GM21786 (cell line): ENCODE measurements around the gene NDUFB6.
"Not testable (repeated sequence)": the region's sequence is repeated elsewhere in the genome, so short reads cannot be mapped to it uniquely, and the experiment has no call there.

Experiments
- ATAC-seq: cut with Tn5 transposase; IDR thresholded peaks from one replicate; pipeline ENCODE4 v1.9.1; 2021; ENCODE audit not compliant: unreplicated experiment

Gene NDUFB6

DNA sequence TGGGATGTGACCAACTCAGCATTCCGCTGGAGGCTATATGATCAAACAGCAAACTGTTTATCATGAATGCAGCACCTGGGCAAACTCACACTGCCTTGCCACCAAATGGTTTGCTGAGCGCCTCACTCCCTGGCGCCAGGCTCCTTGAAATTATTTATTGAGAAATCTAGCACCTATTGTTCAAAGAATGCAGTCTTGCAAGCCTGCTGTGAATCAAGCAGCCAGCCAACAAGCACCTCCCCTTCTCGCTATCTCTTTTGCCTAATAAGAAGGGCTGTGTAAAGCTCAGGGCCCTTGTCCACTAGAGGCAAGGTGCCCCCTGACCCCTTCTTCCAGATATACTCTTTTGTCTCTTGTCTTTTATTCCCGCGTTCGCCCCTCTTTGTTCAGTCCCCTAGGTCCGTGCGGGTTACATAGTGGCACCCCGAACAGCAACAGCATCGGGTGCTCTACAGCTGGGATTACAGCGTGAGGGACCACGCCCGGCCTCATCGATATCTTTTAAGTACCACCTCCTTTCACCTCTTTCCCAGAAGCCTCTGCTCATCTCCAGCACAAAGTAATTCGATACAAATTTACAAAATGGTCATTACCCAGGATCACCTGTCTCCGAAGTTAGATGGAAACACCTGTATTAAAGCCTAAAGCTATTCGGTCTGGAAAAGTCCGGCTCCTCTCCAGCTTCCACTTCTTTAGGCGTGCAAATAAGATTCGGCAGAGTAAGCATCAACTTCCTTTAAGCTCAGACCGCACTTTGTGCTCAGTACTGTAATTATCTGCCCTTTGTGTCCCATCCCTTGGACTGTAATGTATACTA is 47.9 kb downstream of the NDUFB6 start:
- peak; percentile 22 for ATAC-seq

GRCh38 chr9:32524558-32524891 is 48.4 kb downstream of the NDUFB6 start:
- not testable (repeated sequence) for ATAC-seq

DNA sequence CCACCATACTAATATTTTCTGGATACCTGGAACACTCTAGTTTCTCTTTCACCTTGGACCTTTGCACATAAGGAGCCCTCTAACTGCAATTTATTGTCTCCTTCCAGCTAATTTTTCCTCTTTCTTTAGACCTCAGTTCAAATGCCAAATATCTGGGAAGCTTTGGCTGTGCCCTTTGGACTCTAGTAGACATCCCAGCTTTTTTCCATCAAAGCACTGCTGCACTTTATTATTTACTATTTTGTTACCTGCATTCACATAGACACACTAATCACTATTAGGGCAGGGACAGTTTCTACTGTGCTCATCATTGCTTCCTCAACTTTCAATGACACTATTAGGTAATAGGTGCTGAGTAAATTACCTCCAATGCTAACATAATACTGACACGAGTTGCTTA is 49.0 kb downstream of the NDUFB6 start:
- ATAC-seq = no peak

- ATAC-seq = no peak
Observed at GRCh38 chr9:32518276-32518675, 54.7 kb downstream of the NDUFB6 start.

DNA sequence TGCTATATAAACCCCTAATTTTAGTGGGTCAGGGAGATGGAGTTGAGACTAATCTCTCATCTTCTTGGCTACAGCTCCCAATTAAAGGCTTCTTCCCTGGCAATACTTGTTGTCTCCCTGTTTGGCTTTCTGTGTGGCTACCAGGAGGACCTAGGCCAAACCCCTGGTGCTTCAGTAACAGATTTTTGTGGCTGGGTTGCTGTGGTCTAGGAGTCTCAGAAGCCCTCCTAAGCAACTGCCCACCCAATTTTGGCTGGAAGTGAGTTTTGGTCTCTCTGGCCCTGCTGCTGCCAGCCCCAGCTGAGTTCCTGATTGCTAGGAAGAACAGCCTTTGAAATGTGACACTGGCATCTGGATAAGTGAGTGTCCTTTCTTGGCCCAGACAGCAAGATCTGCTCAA is 56.7 kb downstream of the NDUFB6 start:
- no peak for ATAC-seq

GRCh38 chr9:32508728-32509127 is 64.2 kb downstream of the NDUFB6 start:
- no peak for ATAC-seq

GRCh38 chr9:32503008-32503407 is 70.0 kb downstream of the NDUFB6 start:
- ATAC-seq = no peak
